Activated effector memory CD4-positive, alpha-beta T cell treated with Interleukin-2 at 50 U/mL for 16 hours (primary cell): ENCODE results near the gene FAM186B.
A peak's percentile ranks its signal among the peaks of the same experiment; 100 is the strongest.

Experiments
- DNase-seq: peaks from one replicate; pipeline ENCODE4 v3.0.0-alpha.2; 2020

The FAM186B gene

GRCh38 chr12:49609059-49609874 is 3.8 kb upstream of the FAM186B start:
- no peak for DNase-seq

GRCh38 chr12:49604856-49605255 is 583 bp downstream of the FAM186B start:
- DNase-seq, result no peak

- no peak for DNase-seq
Observed at GRCh38 chr12:49603721-49604120, 1.7 kb downstream of the FAM186B start.

GRCh38 chr12:49599961-49600360 is 5.5 kb downstream of the FAM186B start:
- no peak for DNase-seq

- no peak for DNase-seq
Observed at GRCh38 chr12:49598527-49598926, 6.9 kb downstream of the FAM186B start.

- DNase-seq, result no peak
Observed at GRCh38 chr12:49588721-49589516, 16.5 kb downstream of the FAM186B start.

GRCh38 chr12:49588281-49588680 is 17.2 kb downstream of the FAM186B start:
- DNase-seq, result no peak

GRCh38 chr12:49587174-49587908 is 18.1 kb downstream of the FAM186B start:
- DNase-seq, result no peak

GRCh38 chr12:49585477-49586459 is 19.7 kb downstream of the FAM186B start:
- DNase-seq, result no peak

- no peak for DNase-seq
Observed at GRCh38 chr12:49584591-49584990, 20.8 kb downstream of the FAM186B start.

GRCh38 chr12:49583366-49584094 is 21.9 kb downstream of the FAM186B start:
- no peak for DNase-seq

- no peak for DNase-seq
Observed at GRCh38 chr12:49582850-49583249, 22.6 kb downstream of the FAM186B start.

GRCh38 chr12:49582201-49582600 is 23.2 kb downstream of the FAM186B start:
- DNase-seq, result no peak

GRCh38 chr12:49580572-49581535 is 24.6 kb downstream of the FAM186B start:
- peak; percentile 13 for DNase-seq

- DNase-seq, result no peak
Observed at GRCh38 chr12:49578471-49579112, 26.8 kb downstream of the FAM186B start.

GRCh38 chr12:49577589-49578315 is 27.7 kb downstream of the FAM186B start:
- no peak for DNase-seq

GRCh38 chr12:49568442-49569162 is 36.8 kb downstream of the FAM186B start:
- no peak for DNase-seq
